HG03066 (cell line): ENCODE results near the gene AGBL4.

Source experiments
- ATAC-seq: cut with Tn5 transposase; IDR thresholded peaks from one replicate; pipeline ENCODE4 v1.9.1; 2021; ENCODE audit warnings: low read depth; ENCODE audit not compliant: unreplicated experiment

Gene AGBL4

DNA sequence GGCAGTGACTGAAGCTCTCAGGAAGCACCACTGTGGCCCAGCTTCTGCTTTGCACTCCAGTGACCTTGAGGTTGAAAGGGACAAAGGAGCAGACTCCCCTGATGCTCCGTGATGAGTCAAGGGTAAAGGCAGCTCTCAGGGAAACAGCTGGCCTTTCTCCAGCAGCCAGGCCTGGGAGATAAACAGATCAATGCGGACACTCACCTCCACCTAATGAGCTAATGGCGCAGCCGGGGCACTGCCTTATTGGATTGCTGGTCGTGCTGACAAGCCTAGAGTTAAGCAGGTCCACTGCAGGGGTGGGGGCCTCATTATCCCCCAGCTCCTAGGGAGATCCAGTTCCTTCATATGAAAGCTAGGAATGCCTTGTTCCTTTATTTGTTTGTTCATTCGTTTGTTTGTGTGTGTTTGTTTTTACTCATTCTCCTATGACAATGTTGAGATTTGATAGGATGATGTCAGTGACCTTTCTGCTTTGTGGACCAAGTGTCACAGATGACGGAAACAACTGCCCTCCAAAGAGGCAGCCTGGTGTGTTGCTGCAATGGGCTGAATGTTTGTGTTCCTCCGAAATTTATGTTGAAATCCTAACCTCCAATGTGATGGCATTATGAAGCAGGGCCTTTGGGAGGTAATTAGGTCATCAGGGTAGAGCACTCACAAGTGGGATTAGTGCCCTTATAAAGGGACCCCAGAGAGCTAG is 1105.7 kb downstream of the AGBL4 start:
- ATAC-seq: no peak

DNA sequence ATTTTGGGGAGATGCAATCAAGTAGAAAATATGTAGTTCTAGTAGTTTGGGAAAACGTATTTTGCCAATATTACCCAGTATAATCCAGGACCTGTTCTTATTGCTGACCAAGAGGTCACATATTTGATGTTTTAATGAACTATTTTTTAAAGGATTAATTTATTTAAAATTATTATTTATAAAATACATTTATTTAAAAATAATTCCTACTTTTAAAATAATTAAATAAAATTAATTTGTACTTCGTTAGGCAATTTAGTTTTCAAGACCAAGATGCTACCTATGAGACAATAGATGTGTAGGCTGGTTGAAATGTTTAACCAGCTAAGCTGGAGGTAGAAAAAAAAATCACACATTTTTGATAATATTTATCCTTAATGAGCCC is 1106.7 kb downstream of the AGBL4 start:
- no peak for ATAC-seq

DNA sequence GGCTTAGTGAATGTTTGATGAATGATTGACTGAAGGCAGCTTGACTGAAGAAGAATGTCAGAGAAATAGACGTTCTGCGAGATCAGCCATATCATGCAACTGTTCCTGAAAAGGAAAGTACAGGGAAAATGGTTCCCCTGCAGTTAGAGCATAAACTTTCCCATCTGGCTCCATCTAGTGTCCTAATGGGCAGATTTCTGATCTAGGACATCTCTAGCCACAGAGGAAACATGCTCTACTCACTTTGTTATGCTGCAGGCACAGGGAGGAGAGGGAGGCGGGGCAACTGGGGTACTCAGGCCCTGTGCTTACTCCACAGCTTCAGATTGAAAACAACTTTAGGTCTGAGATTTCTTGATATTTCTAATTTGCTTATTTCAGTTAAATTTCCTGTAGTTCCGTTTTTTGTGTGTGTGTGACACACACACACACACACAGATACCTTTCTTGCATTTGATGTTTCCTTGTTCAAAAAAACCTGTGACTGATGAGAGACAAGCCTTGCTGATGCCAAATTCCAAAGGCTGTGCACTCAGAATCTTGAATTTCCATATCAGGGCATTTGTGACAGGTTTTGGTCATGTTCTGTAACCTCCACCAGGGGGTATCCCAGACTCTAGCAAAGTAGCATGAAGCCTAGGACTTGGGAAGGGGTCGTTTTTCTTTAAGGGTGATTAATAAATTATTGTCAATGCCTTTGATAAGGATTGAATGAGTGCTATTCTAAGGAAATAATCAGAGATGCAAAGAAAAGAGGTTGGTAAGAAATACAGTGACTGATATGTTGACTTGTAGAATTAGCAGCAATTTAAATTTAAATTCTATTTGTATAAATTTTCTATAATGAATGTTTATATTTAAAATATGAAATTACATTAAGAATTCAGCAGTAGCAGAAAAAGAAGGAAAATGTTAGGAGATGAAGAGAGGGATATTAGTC is 1107.4 kb downstream of the AGBL4 start:
- no peak for ATAC-seq

DNA sequence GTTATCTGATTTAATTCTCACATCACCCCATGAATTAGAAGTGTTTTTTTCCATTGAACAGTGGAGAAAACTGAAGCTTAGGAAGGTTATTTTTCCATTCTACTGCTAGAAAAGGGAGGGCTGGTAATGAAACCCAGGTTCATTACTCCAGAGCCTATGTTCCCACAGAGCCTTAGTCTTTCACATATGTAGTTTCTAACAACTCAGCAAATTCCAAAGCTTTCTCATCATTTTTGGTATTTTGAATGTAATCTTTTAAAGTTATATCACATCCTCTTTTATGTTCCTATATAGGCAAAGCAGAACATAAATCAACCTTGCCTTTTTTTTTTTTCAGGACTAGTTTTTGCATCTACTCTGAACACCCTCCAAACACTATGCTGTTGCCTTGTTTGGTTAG is 1115.1 kb downstream of the AGBL4 start:
- no peak for ATAC-seq

DNA sequence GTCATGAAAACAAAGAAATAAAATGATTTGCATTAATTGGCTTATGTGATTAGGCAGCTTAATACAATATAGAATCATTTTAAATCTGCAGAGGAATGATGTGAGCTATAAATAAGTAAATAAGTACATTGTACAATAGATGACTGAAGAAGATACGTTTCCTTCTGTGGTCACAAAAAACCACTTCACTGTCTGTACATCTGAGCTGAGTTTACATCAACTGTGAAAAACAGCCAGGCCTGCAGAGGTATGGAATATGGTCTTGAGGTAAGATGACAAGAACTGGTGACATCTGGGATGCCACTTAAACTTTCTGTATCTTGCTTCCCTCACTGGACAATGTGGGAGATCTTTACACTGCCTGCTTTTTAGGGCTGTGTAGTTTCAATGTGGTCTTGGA is 1117.0 kb downstream of the AGBL4 start:
- no peak for ATAC-seq

DNA sequence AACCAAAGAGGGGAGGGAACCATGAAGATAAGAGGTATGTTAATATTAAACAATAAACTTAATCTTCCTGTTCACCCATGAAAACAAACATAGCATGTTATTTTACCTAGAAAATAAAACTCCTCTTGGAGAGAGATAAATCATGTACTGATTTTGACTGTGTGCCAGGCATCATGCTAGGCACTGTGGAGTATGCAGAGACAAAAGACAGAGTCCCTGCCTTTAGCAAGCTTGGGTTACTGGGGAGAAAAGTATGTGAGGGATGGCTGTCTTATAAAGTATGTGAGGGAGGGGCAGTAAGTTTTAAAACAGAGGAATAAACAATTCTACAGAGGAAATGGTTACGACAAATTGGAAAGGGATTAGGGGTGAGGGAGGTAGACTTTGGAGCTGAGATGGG is 1117.6 kb downstream of the AGBL4 start:
- ATAC-seq: no peak

DNA sequence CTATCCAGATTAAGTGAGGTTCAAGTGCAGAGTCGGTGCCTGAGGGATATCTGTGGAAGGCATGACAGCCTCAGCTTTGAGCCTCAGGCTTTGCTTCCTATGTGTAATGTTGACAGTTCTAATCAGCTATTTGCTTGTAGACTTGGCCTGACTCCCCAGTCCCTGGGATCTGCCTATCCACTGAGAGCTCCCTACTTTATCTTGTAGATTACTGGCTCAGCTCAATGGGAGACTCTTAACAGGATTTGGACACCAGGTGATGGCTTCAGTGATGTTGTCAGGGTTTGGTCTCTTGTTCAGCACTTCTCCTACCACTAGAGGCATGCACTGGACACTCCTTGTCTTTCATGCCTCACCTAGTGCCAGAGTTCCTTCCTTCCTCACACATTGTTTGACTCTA is 1120.5 kb downstream of the AGBL4 start:
- ATAC-seq: no peak

DNA sequence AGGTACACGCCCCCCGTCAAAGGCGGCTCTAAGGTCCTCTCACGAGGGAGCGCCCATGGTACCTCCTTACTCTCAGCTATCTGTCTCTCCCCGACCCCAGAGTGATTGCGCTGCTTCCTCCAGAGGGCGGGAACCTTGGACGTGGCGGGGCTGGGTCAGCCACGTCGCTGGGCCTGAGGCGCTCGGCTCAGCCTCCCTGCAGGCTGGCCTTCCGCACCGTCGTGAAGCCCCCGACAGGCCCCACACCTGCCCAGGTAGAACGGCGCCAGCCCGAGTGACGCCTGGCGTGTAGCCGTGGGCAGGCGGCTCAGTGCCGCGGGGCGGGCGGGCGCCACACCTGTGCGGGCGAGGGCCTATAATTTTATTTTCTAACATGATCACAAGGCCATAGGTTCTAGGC is 1124.9 kb downstream of the AGBL4 start:
- ATAC-seq: no peak

DNA sequence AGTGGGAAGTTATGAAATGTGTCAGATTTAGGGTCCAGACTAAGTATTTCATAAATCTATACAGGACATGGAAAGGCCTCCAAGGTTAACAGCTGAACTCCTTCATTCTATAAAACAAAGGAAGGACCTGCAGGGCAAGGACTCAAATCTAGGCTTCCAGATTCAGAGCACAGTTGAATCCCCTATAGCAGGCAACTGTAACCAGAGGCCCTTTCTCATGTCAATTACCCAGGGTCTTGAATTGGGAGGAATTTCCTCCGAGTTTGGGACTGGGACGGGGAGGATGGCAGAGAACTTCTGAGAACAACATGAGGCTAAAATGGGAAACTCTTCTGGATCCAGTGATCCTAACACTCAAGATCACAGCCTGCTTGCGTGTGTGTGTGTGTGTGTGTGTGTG is 1134.1 kb downstream of the AGBL4 start:
- ATAC-seq: no peak

DNA sequence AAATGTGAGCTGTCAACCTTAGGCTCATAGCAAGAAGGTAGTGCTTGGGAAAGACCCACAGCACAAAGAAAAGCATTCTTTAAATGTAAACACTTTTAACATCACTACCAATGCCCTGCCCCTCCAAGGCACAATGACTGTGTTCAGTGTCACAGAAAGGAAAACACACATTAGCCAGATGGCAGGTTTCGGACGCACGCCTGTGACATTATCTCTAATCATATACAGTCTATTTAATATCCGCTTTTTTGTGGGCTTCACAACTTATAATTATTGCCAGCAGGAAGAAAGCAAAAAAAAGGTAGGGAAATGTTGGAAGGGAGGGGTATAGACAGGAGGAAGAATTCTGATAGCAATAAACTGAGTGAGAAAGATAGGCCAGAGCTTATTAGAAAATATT is 1134.7 kb downstream of the AGBL4 start:
- ATAC-seq: no peak

DNA sequence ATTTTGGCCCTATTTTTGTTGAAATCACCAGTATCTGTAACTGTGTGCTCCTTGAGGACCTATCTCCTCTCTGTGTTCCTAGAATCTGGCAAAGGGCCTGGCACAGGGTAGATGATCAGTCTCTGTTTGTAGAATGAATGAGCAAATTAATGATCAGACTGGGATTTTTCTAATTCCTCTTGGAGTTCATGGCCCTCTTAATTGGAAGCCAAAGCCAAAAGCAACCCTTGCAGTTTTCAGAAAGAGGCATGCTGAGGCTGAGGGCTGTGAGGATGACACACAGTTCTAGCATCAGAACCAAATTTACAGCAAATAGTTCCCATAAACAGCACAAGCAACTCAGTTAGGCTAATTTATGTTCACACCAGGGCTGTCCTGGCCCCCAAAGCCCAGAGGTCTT is 1136.0 kb downstream of the AGBL4 start:
- no peak for ATAC-seq

DNA sequence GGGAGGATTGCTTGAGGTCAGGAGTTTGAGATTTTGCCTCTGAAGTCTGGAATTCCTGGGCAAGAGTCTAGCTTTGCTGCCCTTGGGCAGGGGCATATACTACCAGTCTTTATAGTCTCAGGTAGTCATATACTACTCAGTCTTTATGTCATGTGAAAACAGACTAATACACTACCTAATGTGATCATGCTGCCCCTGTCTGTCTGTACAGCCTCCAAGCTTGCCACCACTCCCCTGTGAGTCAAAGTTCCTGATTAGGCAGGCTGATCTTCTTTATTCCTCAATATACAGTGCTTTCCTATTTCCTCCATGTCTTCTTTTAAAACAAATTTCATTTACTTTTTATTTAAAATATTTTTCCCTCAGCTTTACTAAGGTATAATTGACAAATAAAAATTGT is 1141.7 kb downstream of the AGBL4 start:
- no peak for ATAC-seq

DNA sequence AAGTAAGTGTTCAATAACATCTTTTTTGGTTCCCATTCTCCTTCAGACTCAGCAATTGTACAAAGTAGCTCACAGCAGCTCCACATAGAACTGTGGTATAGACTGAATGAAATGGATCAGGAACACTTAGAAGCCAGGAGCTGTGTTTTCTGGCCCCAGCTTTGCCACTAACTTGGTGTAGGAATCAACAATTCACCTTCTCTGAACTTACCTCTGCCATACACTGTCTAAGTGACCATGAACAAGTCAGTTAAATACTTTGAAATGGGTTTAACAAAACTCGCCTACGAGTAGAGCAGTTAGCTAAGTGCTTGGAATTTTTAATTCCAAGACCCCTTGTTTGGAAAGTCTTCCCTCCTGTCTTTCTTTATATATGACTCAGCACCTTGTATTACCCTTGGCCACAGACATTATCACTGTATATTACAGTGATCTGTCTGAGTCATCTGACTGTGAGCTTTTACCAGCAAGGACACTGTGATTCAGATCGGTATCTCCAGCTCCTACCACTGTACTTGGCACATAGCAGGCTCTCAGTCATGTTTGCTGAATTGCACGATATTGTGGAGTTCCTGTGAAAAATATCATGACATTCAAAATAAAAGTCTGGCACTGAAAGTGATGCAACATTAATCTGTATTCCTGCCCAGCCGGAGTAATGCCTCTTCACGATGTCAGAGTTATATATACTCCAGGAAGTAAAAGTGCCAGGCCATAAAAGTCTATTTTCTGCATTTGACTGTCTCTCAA is 1145.4 kb downstream of the AGBL4 start:
- no peak for ATAC-seq

DNA sequence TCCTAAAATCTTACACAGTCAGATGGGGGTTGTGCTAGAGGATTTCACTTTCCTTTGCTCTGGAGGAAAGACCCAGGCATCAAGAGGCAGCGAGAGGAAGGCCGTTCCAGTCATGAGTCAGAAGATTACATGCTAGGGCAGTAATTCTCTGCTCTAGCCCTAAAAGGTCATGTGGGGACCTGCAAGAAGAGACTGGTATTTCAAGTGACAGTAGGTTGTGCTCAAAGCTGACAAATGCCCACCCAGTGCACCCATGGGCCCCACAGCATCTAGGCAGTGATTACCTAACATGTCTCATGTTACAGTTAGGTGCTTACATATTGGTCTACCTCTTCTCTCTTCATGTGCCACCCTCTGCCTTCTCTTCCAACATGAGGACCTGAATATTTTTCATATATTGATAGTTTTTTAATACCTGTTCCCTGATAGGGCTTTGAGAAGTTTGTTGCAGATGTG is 1147.4 kb downstream of the AGBL4 start:
- no peak for ATAC-seq

DNA sequence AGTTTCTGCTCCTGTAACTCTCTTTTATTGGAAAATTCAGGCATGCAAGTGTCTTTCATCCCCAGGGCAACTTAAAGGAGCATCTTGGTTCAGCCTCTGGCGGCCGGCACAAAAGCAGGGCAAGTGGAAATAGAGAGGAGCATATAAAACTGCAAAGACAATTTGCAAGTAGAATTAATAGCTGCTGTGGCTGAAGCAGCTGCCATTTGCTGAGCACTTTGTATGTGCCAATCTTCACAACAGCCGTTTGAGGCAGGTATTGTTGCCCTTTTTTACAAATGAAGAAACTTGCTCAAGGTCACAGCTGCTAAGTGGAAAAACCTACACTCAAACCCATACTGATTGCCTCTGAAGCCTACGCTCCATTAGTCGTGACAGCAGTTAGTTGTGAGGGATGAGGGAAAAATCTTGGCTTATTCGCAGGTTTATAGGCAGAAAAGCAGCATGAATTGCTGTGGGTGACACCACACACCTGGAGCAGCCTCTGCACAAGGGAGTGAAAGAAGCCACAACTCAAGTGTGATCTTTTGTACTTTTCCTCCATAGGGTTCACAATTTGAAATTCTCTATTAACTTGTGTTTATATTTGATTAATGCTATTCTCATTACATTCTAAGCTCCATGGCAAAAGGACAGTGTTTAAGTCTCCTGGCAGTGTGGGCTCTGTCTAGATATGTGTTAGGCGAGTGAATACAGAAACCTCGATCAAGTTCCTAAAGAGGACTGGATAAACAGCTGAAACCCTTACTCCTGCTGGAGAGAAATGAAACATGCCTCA is 1148.0 kb downstream of the AGBL4 start:
- ATAC-seq: no peak

DNA sequence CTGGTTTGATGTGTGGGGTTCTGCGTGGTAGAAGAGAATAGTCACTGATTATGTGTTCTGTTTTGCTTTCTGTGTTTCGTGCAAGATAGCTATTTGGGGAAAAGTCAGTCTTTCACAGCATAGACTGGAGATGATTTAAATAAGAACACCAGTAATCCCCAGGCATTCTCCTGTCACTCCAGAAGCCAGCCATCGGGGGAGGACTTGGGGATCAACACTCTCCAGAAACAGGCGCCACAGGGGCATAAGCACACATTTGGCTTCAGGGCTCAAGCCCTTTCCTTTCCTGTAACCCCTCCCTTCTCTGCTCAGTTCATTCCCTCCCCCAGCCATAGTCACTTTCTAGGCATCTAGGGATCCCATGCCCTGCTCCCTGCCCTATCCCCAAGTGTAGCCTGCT is 1149.8 kb downstream of the AGBL4 start:
- ATAC-seq: no peak

DNA sequence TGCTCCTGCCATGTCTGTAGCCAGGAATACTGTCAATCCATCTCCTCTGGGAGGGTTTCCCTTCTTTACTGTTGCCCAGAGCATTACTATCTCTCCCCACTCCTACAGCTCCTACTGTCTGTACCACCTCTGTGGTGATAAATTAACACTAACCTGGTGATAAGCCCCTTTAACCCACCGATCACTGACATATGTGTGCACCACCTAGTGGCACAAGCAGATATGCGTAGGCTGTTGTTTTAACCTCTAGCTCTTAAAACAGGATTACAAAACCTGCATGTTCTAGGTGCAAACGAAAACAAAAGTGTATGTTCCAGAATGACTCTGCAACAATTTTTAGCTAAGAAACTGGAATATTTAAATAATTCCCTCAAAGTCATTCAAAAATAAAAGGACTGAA is 1153.2 kb downstream of the AGBL4 start:
- no peak for ATAC-seq

DNA sequence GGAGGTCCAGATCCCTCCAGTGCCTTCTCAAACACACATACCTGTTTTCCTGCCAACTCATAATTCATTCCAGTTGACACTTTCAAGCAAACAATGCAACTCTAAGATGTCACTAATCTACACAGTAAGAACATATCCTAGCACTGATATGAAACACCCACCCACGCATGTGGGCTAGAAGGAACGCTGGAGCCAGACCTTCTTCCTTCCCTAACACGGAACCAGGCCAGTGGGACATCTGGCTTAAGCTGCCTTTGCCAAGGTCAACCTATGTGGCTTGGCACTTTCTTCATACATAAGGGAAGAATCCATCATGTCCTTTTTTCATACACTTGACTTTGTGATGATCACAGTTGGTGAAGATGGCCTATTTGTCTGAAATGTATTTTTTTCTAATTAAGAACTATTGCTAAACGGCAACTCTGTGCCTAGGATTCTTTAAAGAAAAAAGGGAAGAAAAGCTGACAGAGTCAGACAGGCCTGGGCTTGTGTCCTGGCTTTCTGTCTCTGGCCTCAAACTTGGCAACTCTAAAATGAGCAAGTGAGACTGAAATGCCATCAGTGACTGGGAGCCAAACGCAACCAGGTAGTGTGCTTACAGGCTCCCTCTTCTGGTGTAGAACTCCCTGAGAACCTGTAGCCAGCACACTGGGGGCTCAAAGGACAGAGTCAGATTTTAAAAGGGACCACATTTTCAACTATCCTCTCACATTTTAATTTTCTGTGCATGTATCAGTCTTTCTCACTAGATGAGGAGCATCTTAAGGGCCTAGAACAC is 1154.4 kb downstream of the AGBL4 start:
- no peak for ATAC-seq

DNA sequence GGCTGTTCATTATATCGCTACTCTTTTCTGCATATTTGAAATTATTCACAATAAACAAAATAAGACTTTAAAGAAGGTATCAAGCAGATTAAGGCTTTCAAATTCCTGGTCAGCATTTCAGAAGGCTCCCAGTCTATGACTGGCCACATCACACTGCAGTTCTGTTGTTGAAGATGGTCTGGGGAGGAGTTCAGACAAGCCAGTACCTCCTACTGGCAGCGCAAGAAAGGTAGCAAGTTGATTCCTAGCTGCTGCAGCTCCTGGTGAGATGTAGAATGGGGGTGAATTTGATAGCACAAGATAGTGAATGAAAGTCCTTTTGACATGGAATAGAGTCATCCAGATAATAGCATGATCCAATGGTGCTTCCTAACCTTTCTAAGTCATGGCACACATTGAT is 1158.8 kb downstream of the AGBL4 start:
- no peak for ATAC-seq

DNA sequence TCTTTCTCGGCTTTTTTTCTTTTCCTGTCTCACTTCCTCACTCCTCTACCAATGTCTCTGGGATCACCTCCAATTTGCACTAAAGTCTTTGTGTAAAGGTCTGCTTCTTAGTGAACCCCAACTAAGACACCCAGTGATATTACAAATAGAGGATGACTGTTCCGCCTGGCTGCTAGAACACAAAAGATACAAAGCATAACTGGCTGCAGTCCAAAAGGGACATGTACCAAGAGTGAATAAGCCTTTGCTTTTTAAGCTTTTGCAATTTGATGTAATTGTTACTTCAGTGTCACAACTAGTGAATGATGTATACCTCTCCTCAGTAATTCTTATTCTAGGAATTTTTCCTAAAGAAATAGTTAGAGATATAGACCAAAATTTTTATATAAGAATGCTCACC is 1164.3 kb downstream of the AGBL4 start:
- ATAC-seq: no peak
